ENCODE data around the gene MCOLN1. TPM values are rescaled to one million over a fixed set of nuclear protein-coding genes. Genes with fewer than 3 reads are reported as not detected.
A peak's percentile ranks its signal among the peaks of the same experiment; 100 is the strongest.

The MCOLN1 gene
- total and polyA plus RNA-seq, 9 of the 15 experiments (the other 6 are each of a cell fraction or from before 2014, with no cell fraction given) = 0.25 to 15.4 (median 7.1) TPM

GRCh38 chr19:7522072-7522922, at the start of gene MCOLN1 (continued):
- no peak for TF ChIP-seq ZBTB49 (CRISPR knock-in tag; IDR thresholded peaks at IDR 0.05; ENCODE audit: borderline replicate concordance)
- peak; percentile 48; the same call in 1 of the 2 replicates for TF ChIP-seq FOXJ2 (tag; IDR thresholded peaks at IDR 0.05)
- TF ChIP-seq HBP1 (CRISPR knock-in tag; IDR thresholded peaks at IDR 0.05) = no peak
- no peak for TF ChIP-seq MYBL2 (IDR thresholded peaks at IDR 0.05; ENCODE audit: low read depth)
- TF ChIP-seq MYBL2 (CRISPR knock-in tag; IDR thresholded peaks at IDR 0.05; ENCODE audit: borderline replicate concordance) = no peak; the same call in 1 of the 2 replicates
- TF ChIP-seq KDM2B (CRISPR knock-in tag; IDR thresholded peaks at IDR 0.05) = peak; percentile 18; the same call in 1 of the 2 replicates
- no peak for TF ChIP-seq TBL1XR1 (IDR thresholded peaks at IDR 0.05; ENCODE audit: low read length in 2 of 2)
- no peak for TF ChIP-seq ZNF764 (CRISPR knock-in tag; IDR thresholded peaks at IDR 0.05; ENCODE audit: low read depth)
- TF ChIP-seq BDP1 (IDR thresholded peaks at IDR 0.05; ENCODE audit: insufficient read depth, insufficient read length) = no peak
- no peak for TF ChIP-seq ZNF695 (CRISPR knock-in tag; IDR thresholded peaks at IDR 0.05)
- 0 out of 2 replicates have a peak, but pooled peaks have one; percentile 57 for TF ChIP-seq ZNF766 (CRISPR knock-in tag; conservative IDR thresholded peaks at IDR 0.05)
- no peak for TF ChIP-seq HNRNPK (IDR thresholded peaks at IDR 0.05; ENCODE audit: low read depth, low read length, poor library complexity, severe bottlenecking)
- peak; percentile 80; the same call in 1 of the 2 replicates for TF ChIP-seq RREB1 (CRISPR knock-in tag; IDR thresholded peaks at IDR 0.05)
- no peak for TF ChIP-seq IRF9 (tag; IDR thresholded peaks at IDR 0.05)
- TF ChIP-seq ZNF224 (CRISPR knock-in tag; IDR thresholded peaks at IDR 0.05) = no peak
- TF ChIP-seq ZNF431 (CRISPR knock-in tag; IDR thresholded peaks at IDR 0.05) = no peak

All from K562 (cell line).